K562 (cell line): ENCODE results near the gene IL21. TPM values are rescaled to one million over a fixed set of nuclear protein-coding genes. Genes with fewer than 3 reads are reported as not detected.

Experiments used
- ATAC-seq: fragments of 200-7000 bp; cut with Tn5 transposase; 3 replicates; pipeline ENCODE4 v1.9.1; 2020; ENCODE audit warnings: moderate library complexity
- BruUV-seq: library from RNA; stranded (reverse); fragments of 400-500 nt; replicated peaks from 2 replicates; lab custom pipeline; 2021; lab: Mats Ljungman, UMichigan
- CTCF ChIA-PET: fragments of 300-600 bp; formaldehyde crosslinking; extraction: SDS; loops from one replicate; lab custom pipeline; 2021; ENCODE audit warnings: low intra/inter-chr PET ratio; lab: Yijun Ruan, JAX
- POLR2A ChIA-PET: fragments of 300-600, 350-650 bp; sonication (Branson Sonifier 250); formaldehyde crosslinking; extraction: SDS; loops from one replicate; lab custom pipeline; 2021; ENCODE audit warnings: antibody characterized with exemption, inconsistent platforms; lab: Yijun Ruan, JAX
- DNase-seq, 4 experiments: peaks; one replicate each; pipeline versions ENCODE4 v3.0.0 to v3.0.0-alpha.2; 2011 to 2018; ENCODE audit warnings: low spot score in 3 of 4, mixed read lengths in 3 of 4; ENCODE audit errors: extremely low read depth in 1 of 4
- FAIRE-seq: peaks from 2 replicates; lab custom pipeline; 2011; peaks lifted over from hg19 to GRCh38; lab: Jason Lieb, UNC
- H2AFZ ChIP-seq: 2 replicates; pipeline ENCODE4 v1.6.0; 2011; ENCODE audit warnings: low read depth, low read length, control low read depth, inconsistent platforms
- H3K27ac ChIP-seq: fragments of 200-600 bp; 3 replicates; pipeline ENCODE4 v1.8.0; 2011; ENCODE audit warnings: low read depth, mild to moderate bottlenecking, control low read depth, inconsistent platforms, low read length, moderate library complexity, mixed read lengths; ENCODE audit errors: extremely low read depth
- H3K27me3 ChIP-seq, 2 experiments: fragments of 300-600 bp in 1 of 2; 2 replicates in 1 of 2; 3 replicates in 1 of 2; pipeline versions ENCODE4 v1.6.0 to v1.8.0; 2011; ENCODE audit warnings: inconsistent platforms in 2 of 2, low read length in 2 of 2, mild to moderate bottlenecking in 1 of 2, mixed read lengths in 1 of 2, moderate library complexity in 1 of 2; ENCODE audit not compliant: control insufficient read depth in 2 of 2, insufficient read depth in 2 of 2
- H3K36me3 ChIP-seq: fragments of 300-600 bp; 3 replicates; pipeline ENCODE4 v1.8.0; 2011; ENCODE audit warnings: mild to moderate bottlenecking, low read length, inconsistent platforms; ENCODE audit not compliant: control insufficient read depth, insufficient read depth
- H3K4me1 ChIP-seq, 2 experiments: fragments of 200-600 bp in 1 of 2; replicated peaks in 1 of 2; 2 replicates in 1 of 2; 3 replicates in 1 of 2; pipeline versions ENCODE4 v1.5.1 to v1.8.0; 2011; ENCODE audit warnings: inconsistent platforms in 2 of 2, low read length in 2 of 2, mild to moderate bottlenecking in 1 of 2, mixed read lengths in 1 of 2, moderate library complexity in 1 of 2; ENCODE audit not compliant: control insufficient read depth in 2 of 2, insufficient read depth in 2 of 2
- H3K4me2 ChIP-seq: 2 replicates; pipeline ENCODE4 v1.6.1; 2011; ENCODE audit warnings: low read length, control low read depth, inconsistent platforms, mixed read lengths; ENCODE audit not compliant: insufficient read depth
- H3K4me3 ChIP-seq: fragments of 200-600 bp; sonication (generic), shearing (Covaris generic); 2 replicates; pipeline ENCODE4 v1.5.1; 2016; ENCODE audit warnings: control low read depth, inconsistent platforms
- H3K79me2 ChIP-seq: fragments of 200-600 bp; 3 replicates; pipeline ENCODE4 v1.8.0; 2011; ENCODE audit warnings: low read length, inconsistent platforms; ENCODE audit not compliant: control insufficient read depth, insufficient read depth
- H3K9ac ChIP-seq, 2 experiments: 2 replicates each; pipeline versions ENCODE4 v1.6.0 to v1.6.1; 2011; ENCODE audit warnings: low read depth in 2 of 2, low read length in 2 of 2, control low read depth in 1 of 2, inconsistent platforms in 1 of 2, mild to moderate bottlenecking in 1 of 2, mixed read lengths in 1 of 2; ENCODE audit not compliant: insufficient read depth in 1 of 2
- H3K9me1 ChIP-seq: one replicate; pipeline ENCODE4 v1.6.0; 2011; ENCODE audit warnings: inconsistent platforms, mild to moderate bottlenecking, low read length, moderate library complexity; ENCODE audit not compliant: control insufficient read depth, insufficient read depth
- H3K9me3 ChIP-seq: replicated peaks from 2 replicates; pipeline ENCODE4 v1.5.1; 2011; ENCODE audit warnings: low read depth, low read length, inconsistent platforms; ENCODE audit not compliant: control insufficient read depth, insufficient read depth
- H4K20me1 ChIP-seq: replicated peaks from 2 replicates; pipeline ENCODE4 v1.6.1; 2011; ENCODE audit warnings: low read length, inconsistent platforms, mixed read lengths; ENCODE audit not compliant: control insufficient read depth, insufficient read depth
- CEBPG ChIP-seq, 3 experiments: fragments of 200-800 bp in 1 of 3; sonication (Bioruptor generic) in 1 of 3; sonication (generic) in 1 of 3; formaldehyde crosslinking in 1 of 3; IDR thresholded peaks in 2 of 3; conservative IDR thresholded peaks in 1 of 3; 2 replicates each; pipeline versions ENCODE4 v1.6.1 to v1.8.0; 2016 to 2022; ENCODE audit warnings: missing compliant biosample characterization in 2 of 3, missing genetic modification characterization in 2 of 3, mild to moderate bottlenecking in 1 of 3, missing genetic modification reagents in 1 of 3
- KLF16 ChIP-seq: IDR thresholded peaks from 2 replicates; pipeline ENCODE4 v1.6.1; 2016; ENCODE audit warnings: antibody characterized with exemption
- L3MBTL2 ChIP-seq: fragments of 450-650 bp; IDR thresholded peaks from 2 replicates; pipeline ENCODE4 v1.6.1; 2016; ENCODE audit warnings: mild to moderate bottlenecking, moderate library complexity
- NR2C1 ChIP-seq, 2 experiments: fragments of 450-650 bp; IDR thresholded peaks; 2 replicates each; pipeline ENCODE4 v1.6.1; 2017; ENCODE audit warnings: mild to moderate bottlenecking in 2 of 2, antibody characterized with exemption in 1 of 2, inconsistent platforms in 1 of 2, missing compliant biosample characterization in 1 of 2, missing genetic modification characterization in 1 of 2
- RBM34 ChIP-seq: fragments of 200-400 bp; formaldehyde crosslinking; IDR thresholded peaks from 2 replicates; pipeline ENCODE4 v1.6.1; 2018; ENCODE audit warnings: low read length, borderline replicate concordance; ENCODE audit not compliant: insufficient read depth
- THRAP3 ChIP-seq: fragments of 450-650 bp; IDR thresholded peaks from 2 replicates; pipeline ENCODE4 v1.6.1; 2016; ENCODE audit warnings: mild to moderate bottlenecking, inconsistent platforms, borderline replicate concordance
- USF1 ChIP-seq: sonication (generic); formaldehyde crosslinking; IDR thresholded peaks from 2 replicates; pipeline ENCODE4 v1.9.0; 2022; ENCODE audit warnings: mild to moderate bottlenecking, missing genetic modification reagents
- ZEB2 ChIP-seq: fragments of 450-650 bp; IDR thresholded peaks from 2 replicates; pipeline ENCODE4 v1.6.1; 2016
- ZFX ChIP-seq: sonication (generic); formaldehyde crosslinking; IDR thresholded peaks from 2 replicates; pipeline ENCODE4 v1.8.0; 2022; ENCODE audit warnings: mild to moderate bottlenecking, missing genetic modification reagents, moderate library complexity
- WGBS: fragments of 100-300 bp; shearing (Covaris generic); methylation state at CpG from one replicate; pipeline ENCODE4 v1.1.6; 2016; ENCODE audit warnings: low coverage, mixed read lengths; ENCODE audit not compliant: insufficient coverage; ENCODE audit errors: missing lambda C conversion rate; 5-methylcytosine and 5-hydroxymethylcytosine counted together
- in situ Hi-C: fragments of 300-500 bp; cut with MboI; formaldehyde crosslinking; loops from 4 replicates; pipeline ENCODE4 v1.15.0; 2018; ENCODE audit warnings: inconsistent platforms, mixed read lengths
- intact Hi-C: fragments of 100-400 bp; cut with micrococcal nuclease; formaldehyde crosslinking; loops from 2 replicates; pipeline ENCODE4 v1.14.2; 2022
- polyA plus RNA-seq, 8 experiments: library from polyadenylated mRNA; depleted of rRNA in 4 of 8; stranded (reverse) in 5 of 8; unstranded in 3 of 8; fragments of >200 nt; fragmentation: Nextera tagmentation in 2 of 8; fragmentation: Illumina TruSeq in 1 of 8; extraction: Ambion mirVana in 2 of 8; extraction: Trizol in 1 of 8; gene quantifications; 2 replicates each; pipeline versions ENCODE4 v1.2.1 to v1.2.3, GENCODE V29; 2011 to 2014; ENCODE audit warnings: inconsistent platforms in 1 of 8, missing spikeins in 1 of 8
- total RNA-seq, 7 experiments: library from RNA; depleted of rRNA in 6 of 7; stranded (reverse); fragments of >200 nt in 6 of 7; fragmentation: Illumina TruSeq in 2 of 7; extraction: Trizol in 2 of 7; gene quantifications; 2 replicates each; pipeline versions ENCODE4 v1.2.1 to v1.2.3, GENCODE V29; 2011 to 2021; ENCODE audit warnings: low replicate concordance in 1 of 7

IL21 gene
- total and polyA plus RNA-seq, 9 of the 15 experiments (the other 6 are each of a cell fraction or from before 2014, with no cell fraction given) = not detected

GRCh38 chr4:122625156-122625555 lies 4.3 kb upstream of the IL21 start:
- Histone ChIP-seq H3K4me3 (no peak overlapping the region), H3K27ac (no peak overlapping the region), H3K79me2 (no peaks in the 10 kb centered on the region), H2AFZ (no peak overlapping the region), H3K27me3 (no peaks in the 10 kb centered on the region), H4K20me1 (no peaks in the 10 kb centered on the region), H3K36me3 (no peaks in the 10 kb centered on the region), H3K9me3 (no peaks in the 10 kb centered on the region), H3K4me1 (peaks cover 0 to 3% of the 10 kb centered on the region in 2 experiments; a peak in 2 of 5 replicates), H3K9ac (no peak overlapping the region), H3K9me1 (no peaks in the 10 kb centered on the region), H3K4me2 (no peak overlapping the region)
- ChIA-PET POLR2A (no interaction called here), CTCF (no interaction called here)
- in situ Hi-C loops = no loop called here
- intact Hi-C loops = no loop called here
- no peak for DNase-seq
- TF ChIP-seq CEBPG (CRISPR knock-in tag; IDR thresholded peaks at IDR 0.05) = peak; percentile 23; the same call in 1 of the 2 replicates
- 0 out of 4 replicates have a peak, but pooled peaks of 1 of the 2 experiments have one; percentile 24 for TF ChIP-seq CEBPG (tag; conservative IDR thresholded peaks at IDR 0.05 in 1 of 2, IDR thresholded peaks at IDR 0.05 in 1 of 2)
- no peak for TF ChIP-seq NR2C1 (IDR thresholded peaks at IDR 0.05)
- no peak for TF ChIP-seq NR2C1 (tag; IDR thresholded peaks at IDR 0.05)
- WGBS = 11% methylated on average over 2 of the region's 2 CpGs
- FAIRE-seq = no peak
- 0 out of 3 replicates have a peak, but pooled peaks have one; percentile 26 for ATAC-seq
- BruUV-seq = no TSS peak

GRCh38 chr4:122624205-122624604 lies 3.3 kb upstream of the IL21 start:
- Histone ChIP-seq H4K20me1 (no peaks in the 10 kb centered on the region), H3K9me3 (no peaks in the 10 kb centered on the region), H3K27me3 (no peaks in the 10 kb centered on the region), H2AFZ (no peak overlapping the region), H3K4me3 (no peak overlapping the region), H3K9me1 (no peaks in the 10 kb centered on the region), H3K36me3 (no peaks in the 10 kb centered on the region), H3K4me1 (peaks cover 0 to 3% of the 10 kb centered on the region in 2 experiments; a peak in 2 of 5 replicates), H3K79me2 (no peaks in the 10 kb centered on the region), H3K27ac (no peak overlapping the region), H3K4me2 (no peak overlapping the region), H3K9ac (no peak overlapping the region)
- no peak for TF ChIP-seq ZFX (CRISPR knock-in tag)
- peak; percentile 35; the same call in 1 of the 2 replicates for TF ChIP-seq L3MBTL2
- TF ChIP-seq RBM34 = no peak
- TF ChIP-seq ZEB2 = no peak
- TF ChIP-seq USF1 (CRISPR knock-in tag) = no peak
- TF ChIP-seq THRAP3 = no peak
- TF ChIP-seq KLF16 = no peak
- intact Hi-C loops = no loop called here
- CTCF ChIA-PET = no interaction called here
- no peak for FAIRE-seq
- 7% methylated on average over 2 of the region's 2 CpGs for WGBS
- ATAC-seq = no peak; the same call in 2 of the 3 replicates
- BruUV-seq = no TSS peak
- POLR2A ChIA-PET = no interaction called here
- peak in 1 of 4 experiments; percentile 12 for DNase-seq
- in situ Hi-C loops = loop anchor here (5.0 kb wide), 1 partner anchor 83 kb away; no protein-coding TSS in a partner anchor
